RWPE1 (cell line): ENCODE results near the gene XPR1.

ENCODE experiments used
- CTCF ChIA-PET: fragments of 350-600 bp; sonication (Branson Sonifier 250); formaldehyde crosslinking; extraction: SDS; loops from one replicate; lab custom pipeline; 2021; lab: Yijun Ruan, JAX
- POLR2A ChIA-PET: fragments of 400-600 bp; formaldehyde crosslinking; extraction: SDS; loops from one replicate; lab custom pipeline; 2020; ENCODE audit warnings: antibody characterized with exemption; ENCODE audit not compliant: low non-redundant PET; lab: Yijun Ruan, JAX
- DNase-seq: peaks from one replicate; pipeline ENCODE4 v3.0.0; 2012; ENCODE audit warnings: low spot score
- H3K27ac ChIP-seq: fragments of 450-650 bp; 2 replicates; pipeline ENCODE4 v1.5.1; 2017
- CTCF ChIP-seq: fragments of 450-650 bp; conservative IDR thresholded peaks from 2 replicates; pipeline ENCODE4 v1.5.1; 2017; ENCODE audit warnings: low read depth, mild to moderate bottlenecking

Gene XPR1

GRCh38 chr1:180901076-180901990, 269.5 kb downstream of the XPR1 start:
- ChIA-PET POLR2A (interaction anchor here (0.6 kb wide), 1 partner anchor 200 kb away, joined by 3 read pairs; no protein-coding TSS in a partner anchor), CTCF (interaction anchor here (0.9 kb wide), 1 partner anchor 26 kb away, joined by 4 read pairs; no protein-coding TSS in a partner anchor)
- no peak for TF ChIP-seq CTCF
- H3K27ac ChIP-seq: no peak overlapping the region
- no peak for DNase-seq

- no peak for DNase-seq
- ChIA-PET CTCF (no interaction called here), POLR2A (no interaction called here)
- no peak for TF ChIP-seq CTCF
- H3K27ac ChIP-seq: no peak overlapping the region
Measured at GRCh38 chr1:180902541-180902940, 270.7 kb downstream of the XPR1 start.

- no peak for DNase-seq
- H3K27ac ChIP-seq: no peak overlapping the region
- ChIA-PET POLR2A (interaction anchor here (0.7 kb wide), 1 partner anchor 10 kb away, joined by 3 read pairs; no protein-coding TSS in a partner anchor), CTCF (interaction anchor here (0.6 to 0.7 kb wide), 3 partner anchors 237 to 1556 kb away, joined by 3 read pairs; no protein-coding TSS in a partner anchor)
- no peak for TF ChIP-seq CTCF
Measured at GRCh38 chr1:180905927-180906326, 274.1 kb downstream of the XPR1 start.

- no peak for DNase-seq
- ChIA-PET POLR2A (interaction anchor here (0.7 kb wide), 1 partner anchor 9 kb away, joined by 3 read pairs; no protein-coding TSS in a partner anchor), CTCF (interaction anchor here (0.6 to 0.7 kb wide), 2 partner anchors 236 to 1556 kb away, joined by 3 read pairs; no protein-coding TSS in a partner anchor)
- no peak for TF ChIP-seq CTCF
- H3K27ac ChIP-seq: no peak overlapping the region
Measured at GRCh38 chr1:180906511-180906910, 274.7 kb downstream of the XPR1 start.

GRCh38 chr1:180907313-180908055, 275.7 kb downstream of the XPR1 start:
- POLR2A ChIA-PET: no interaction called here
- H3K27ac ChIP-seq: no peak overlapping the region
- CTCF ChIA-PET: no interaction called here
- no peak for TF ChIP-seq CTCF
- DNase-seq: no peak
